Jurkat, Clone E6-1 (cell line): ENCODE measurements around the gene EVA1A.

Experiments
- DNase-seq: peaks from one replicate; pipeline ENCODE4 v3.0.0-alpha.2; 2011; ENCODE audit warnings: low read depth, low spot score
- H3K4me3 ChIP-seq: 2 replicates; pipeline ENCODE4 v1.5.1; 2011; ENCODE audit warnings: mild to moderate bottlenecking, low read length, control low read depth, moderate library complexity

The EVA1A gene

DNA sequence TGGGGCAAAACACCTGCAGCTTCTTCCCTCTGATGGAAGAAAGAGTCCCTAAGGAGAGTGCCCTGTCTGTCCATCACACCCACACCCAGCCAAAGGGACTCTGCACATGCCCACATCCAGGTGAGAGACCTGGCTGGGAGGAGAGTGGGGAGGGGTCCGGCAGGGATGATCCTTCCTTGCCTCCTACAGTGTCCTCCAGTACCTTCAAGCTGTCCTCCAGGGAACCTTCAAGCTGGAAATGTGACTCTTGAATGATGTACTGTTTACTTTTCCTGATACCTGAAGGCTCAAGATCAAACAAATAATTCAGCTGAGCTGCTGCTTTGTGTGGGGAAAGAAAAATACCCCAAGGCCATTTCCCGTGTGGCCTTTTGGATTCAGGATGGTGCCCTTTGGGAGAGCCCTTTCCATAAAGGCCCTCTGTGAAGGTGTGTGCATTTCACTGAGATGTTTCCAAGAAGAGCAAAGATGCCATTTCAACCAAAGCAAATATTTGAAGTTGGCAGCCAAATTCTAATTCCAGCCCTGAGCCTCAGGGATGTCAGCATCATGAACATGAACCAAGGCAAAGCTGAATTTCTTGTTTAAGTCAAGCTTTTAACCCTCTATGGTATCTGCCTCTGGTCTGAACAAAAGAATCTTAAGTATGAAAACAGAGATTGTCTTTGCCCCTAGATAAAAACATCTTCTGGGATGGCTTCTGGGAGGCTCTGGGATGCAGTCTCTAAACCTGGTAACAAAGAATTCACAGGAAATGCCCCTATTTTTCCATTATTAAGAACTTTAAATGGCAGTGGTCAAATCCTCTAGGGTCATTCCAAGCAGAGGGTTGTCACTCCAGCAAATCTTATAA is 11.1 kb downstream of the EVA1A start:
- no peak for DNase-seq
- H3K4me3 ChIP-seq = no peak overlapping the region

DNA sequence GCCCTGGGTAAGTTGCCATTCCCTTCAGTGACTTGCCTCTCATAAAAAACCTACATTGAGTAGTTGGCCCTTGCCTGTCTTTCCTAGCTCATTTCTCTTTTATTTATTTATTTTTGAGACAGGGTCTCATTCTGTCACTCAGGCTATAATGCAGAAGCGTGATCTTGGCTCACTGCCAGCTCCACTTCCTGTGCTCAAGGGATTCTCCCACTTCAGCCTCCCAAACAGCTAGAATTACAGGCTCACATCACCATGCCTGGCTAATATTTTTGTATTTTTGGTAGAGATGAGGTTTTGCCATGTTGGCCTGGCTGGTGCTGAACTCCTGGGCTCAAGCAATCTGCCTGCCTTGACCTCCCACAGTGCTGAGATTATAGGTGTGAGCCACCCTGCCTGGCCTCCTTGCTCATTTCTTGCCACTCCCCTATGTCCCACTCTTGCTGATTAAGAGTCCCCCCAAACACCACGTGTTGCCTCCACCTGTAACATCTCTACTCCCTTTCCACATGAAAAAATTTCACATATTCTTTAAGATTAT is 12.6 kb downstream of the EVA1A start:
- H3K4me3 ChIP-seq = no peak overlapping the region
- no peak for DNase-seq

- no peak for DNase-seq
- H3K4me3 ChIP-seq = no peak overlapping the region
Measured at GRCh38 chr2:75547345-75548035, 13.2 kb downstream of the EVA1A start.

- DNase-seq = no peak
- H3K4me3 ChIP-seq = no peak overlapping the region
Measured at GRCh38 chr2:75545922-75546321, 14.8 kb downstream of the EVA1A start.

- no peak for DNase-seq
- no peak overlapping the region for H3K4me3 ChIP-seq
Measured at GRCh38 chr2:75545387-75545786, 15.4 kb downstream of the EVA1A start.

- no peak overlapping the region for H3K4me3 ChIP-seq
- no peak for DNase-seq
Measured at GRCh38 chr2:75543446-75543845, 17.3 kb downstream of the EVA1A start.

GRCh38 chr2:75541430-75541829 is 19.3 kb downstream of the EVA1A start:
- H3K4me3 ChIP-seq = no peak overlapping the region
- no peak for DNase-seq

- no peak overlapping the region for H3K4me3 ChIP-seq
- no peak for DNase-seq
Measured at GRCh38 chr2:75540994-75541393, 19.7 kb downstream of the EVA1A start.

GRCh38 chr2:75539955-75540716 is 20.6 kb downstream of the EVA1A start:
- H3K4me3 ChIP-seq = no peak overlapping the region
- DNase-seq = no peak

GRCh38 chr2:75538521-75539490 is 21.9 kb downstream of the EVA1A start:
- no peak for DNase-seq
- no peak overlapping the region for H3K4me3 ChIP-seq

- DNase-seq = no peak
- no peak overlapping the region for H3K4me3 ChIP-seq
Measured at GRCh38 chr2:75537658-75538057, 23.1 kb downstream of the EVA1A start.

- no peak overlapping the region for H3K4me3 ChIP-seq
- no peak for DNase-seq
Measured at GRCh38 chr2:75533135-75533534, 27.6 kb downstream of the EVA1A start.

DNA sequence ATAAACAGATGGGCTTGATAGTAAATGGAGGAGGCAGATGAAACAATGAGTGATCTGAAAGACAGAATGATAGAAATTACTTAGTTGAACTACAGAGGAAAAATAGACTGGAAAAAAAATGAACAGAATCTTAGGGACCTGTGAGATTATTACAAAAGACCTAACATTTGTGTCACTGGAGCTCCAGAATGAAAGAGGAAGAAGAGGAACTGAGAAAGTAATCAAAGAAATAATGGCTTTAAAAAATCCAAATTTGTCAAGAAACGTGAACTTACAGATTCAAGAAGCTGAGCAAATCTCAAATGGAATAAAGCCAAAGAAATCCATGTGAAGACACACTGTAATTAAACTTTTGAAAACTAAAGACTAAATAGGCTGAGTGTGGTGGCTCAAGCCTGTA is 28.3 kb downstream of the EVA1A start:
- no peak for DNase-seq
- no peak overlapping the region for H3K4me3 ChIP-seq

DNA sequence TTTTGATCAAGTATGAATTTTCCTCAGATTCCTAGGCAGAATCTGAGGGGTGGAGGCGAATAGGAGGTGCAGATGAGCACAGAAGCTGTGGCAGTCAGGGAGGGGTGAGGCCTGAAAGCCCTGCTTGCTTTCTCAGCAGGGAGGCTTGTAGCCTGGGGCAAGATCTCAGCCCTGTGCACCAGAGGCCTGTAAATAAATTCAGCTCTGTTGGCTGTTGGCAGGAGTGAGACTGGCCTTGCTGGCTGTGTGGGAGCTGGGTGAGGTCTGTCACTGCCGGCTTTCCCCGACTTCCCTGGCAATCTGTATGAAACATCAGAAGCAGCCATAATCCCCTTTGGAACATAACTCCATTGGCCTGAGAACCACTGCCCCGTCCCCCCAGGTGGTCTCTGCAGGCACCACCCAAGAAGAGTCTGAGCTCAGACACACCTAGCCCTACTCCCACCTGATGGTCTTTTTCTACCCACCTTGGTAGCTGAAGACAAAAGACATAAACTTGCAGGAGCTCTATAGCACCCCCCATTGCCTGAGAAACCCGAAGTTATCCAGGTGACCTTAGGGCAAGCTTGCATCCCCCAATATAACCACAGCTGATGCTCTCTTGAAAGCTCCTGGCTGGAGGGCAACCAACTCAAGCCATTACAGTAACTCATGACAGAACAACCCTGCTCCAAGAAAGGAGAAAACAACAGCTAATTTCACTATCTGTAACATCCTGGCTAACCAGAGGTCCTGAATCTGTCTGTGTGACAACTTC is 32.3 kb downstream of the EVA1A start:
- DNase-seq = no peak
- no peak overlapping the region for H3K4me3 ChIP-seq

- no peak overlapping the region for H3K4me3 ChIP-seq
- no peak for DNase-seq
Measured at GRCh38 chr2:75527676-75528075, 33.1 kb downstream of the EVA1A start.

DNA sequence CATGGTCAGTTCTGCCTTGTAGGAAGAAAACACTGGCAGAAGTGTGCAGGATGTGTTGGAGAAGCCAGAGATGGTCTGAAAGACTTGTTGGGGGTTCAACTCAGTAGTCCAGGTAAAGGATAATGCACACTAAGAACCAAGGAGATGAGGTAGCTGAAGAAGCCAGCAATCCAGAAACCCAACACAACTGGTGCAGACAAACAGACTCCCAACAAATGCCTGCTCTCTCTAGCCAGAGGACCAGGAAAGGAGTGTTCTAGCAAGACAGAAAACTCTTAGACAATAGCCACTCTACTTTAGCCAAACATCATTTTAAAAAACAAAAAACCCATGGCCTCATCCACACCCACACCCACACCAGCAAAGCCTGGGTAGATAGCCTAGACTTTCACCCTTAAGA is 33.9 kb downstream of the EVA1A start:
- DNase-seq = no peak
- H3K4me3 ChIP-seq = no peak overlapping the region

- no peak overlapping the region for H3K4me3 ChIP-seq
- no peak for DNase-seq
Measured at GRCh38 chr2:75525434-75526310, 35.1 kb downstream of the EVA1A start.
